ENCODE results near the gene MMRN1. TPM values are rescaled to one million over a fixed set of nuclear protein-coding genes. Genes with fewer than 3 reads are reported as not detected.

Gene MMRN1
- total RNA-seq, 4 donors from 2014 or later = 6.5 to 30.1 (median 26.9) TPM

DNA sequence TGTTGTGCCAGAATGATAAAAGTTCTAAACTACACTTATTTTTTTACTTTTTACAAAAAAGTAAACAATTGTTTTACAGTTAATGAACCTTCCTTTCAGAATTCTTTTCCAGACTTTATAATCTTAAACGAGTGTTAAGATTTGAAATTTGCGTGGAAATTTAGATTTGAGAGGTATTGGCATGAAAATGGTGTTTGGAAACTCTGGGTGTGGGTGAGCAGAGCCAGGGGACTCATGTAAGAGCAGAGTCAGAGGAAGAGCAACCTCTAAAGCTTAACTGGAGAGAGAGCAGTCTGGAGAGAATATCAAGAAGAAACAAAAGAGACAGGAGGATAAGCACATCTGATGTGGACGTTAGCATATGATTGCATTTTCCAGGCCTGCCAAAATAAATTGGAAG is 48.2 kb downstream of the MMRN1 start:
- TF ChIP-seq CTCF (IDR thresholded peaks at IDR 0.05; ENCODE audit: low read depth) = no peak

GRCh38 chr4:89949782-89950387 is 55.2 kb downstream of the MMRN1 start:
- TF ChIP-seq CTCF (IDR thresholded peaks at IDR 0.05; ENCODE audit: low read depth) = no peak

GRCh38 chr4:89952458-89952857 is 57.8 kb downstream of the MMRN1 start:
- no peak for TF ChIP-seq CTCF (IDR thresholded peaks at IDR 0.05; ENCODE audit: low read depth)

DNA sequence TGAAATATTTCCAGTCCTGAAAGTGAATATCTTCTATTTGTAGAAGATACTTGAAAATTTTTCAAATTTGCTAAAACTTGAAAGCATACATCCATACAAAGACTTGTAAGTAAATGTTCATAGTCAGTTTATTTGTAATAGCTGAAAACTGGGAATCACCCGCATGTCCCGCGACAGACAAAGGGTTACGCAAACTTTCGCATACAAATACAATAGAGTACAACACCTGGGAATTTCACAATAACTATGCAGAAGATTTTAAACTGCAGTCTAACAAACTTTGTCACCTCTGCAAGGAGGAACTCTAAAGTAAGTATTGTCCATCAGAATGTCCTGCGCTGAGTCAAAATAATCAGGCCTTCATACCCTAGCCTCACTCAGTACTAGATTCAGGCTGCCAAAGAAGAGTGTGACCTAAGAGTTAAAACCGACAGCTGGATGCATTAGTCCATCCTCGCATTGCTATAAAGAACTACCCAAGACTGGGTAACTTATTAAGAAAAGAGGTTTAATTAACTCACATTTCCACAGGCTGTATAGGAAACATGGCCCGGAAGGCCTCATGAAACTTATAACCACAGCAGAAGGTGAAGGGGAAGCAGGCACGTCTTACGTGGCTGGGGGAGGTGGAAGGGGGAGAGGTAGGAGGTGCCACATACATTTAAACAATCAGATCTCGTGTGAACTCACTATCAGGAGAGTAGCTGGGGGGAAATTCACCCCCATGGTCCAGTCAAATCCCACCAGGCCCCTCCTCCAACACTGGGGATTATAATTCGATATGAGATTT is 60.4 kb downstream of the MMRN1 start:
- TF ChIP-seq CTCF (IDR thresholded peaks at IDR 0.05; ENCODE audit: low read depth) = no peak

DNA sequence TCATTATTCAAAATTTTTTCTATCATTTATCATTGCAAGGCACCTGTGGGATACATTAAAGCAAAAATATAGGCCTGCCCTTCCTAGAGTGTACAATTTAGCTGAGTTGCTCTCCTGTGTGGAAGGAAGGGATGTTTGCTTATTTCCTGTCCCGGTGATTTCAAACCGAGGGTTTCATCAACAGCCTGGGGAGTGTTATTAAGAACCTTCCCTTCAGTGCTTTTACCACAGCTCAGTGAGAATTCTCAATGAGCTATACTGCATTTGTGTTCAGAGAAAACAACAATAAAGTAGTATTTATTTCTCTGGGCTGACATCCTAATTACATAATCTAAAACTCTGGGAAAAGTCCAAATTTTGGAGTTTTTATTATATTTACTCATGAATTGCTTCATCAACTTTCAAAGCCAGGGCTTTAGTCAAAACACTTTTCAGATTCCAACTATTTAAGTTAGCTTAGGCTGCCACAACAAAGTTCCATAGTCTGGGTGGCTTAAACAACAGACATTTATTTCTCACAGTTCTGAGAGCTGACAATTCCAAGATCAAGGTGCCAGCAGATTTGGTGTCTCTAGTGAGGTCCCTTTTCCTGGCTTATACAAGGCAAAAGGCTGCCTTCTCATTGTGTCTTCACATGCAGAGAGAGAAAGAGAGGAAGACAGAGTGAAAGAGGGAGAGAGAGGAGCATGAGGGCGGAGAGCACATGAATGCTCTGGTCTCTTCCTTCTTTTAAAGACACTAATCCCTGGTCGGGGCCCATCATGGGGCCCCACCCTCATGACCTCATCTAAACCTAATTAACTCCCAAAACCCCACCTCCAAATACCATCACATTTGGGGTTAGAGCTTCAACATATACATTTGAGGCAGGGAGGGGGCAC is 62.6 kb downstream of the MMRN1 start:
- no peak for TF ChIP-seq CTCF (IDR thresholded peaks at IDR 0.05; ENCODE audit: low read depth)

DNA sequence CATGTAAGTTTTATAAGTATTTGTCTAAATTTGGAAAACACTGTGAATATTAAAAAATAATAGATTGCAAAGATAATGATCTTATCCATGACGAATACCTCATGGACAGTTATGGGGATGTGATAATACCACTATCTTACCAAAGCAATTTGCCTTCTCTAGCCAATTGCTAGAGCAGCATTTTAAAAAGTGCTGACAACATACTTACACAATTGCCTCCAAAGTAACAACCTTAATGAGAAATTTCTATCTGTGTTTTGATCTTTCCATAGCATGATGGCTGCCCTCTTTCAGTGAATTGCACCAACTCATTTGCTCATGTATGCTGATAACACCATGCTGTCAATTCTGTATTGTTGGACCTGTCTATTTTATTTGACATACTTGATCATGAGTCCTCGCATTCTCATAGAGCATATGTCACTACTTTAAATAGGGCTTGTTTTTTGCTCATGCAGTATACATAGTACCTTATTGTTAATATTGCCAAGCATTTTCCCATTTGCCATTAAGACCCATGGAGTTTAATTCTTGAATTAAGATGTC is 87.2 kb downstream of the MMRN1 start:
- TF ChIP-seq CTCF (IDR thresholded peaks at IDR 0.05; ENCODE audit: low read depth) = no peak
